Measurements from ENCODE around the gene ACAD11. TPM values are rescaled to one million over a fixed set of nuclear protein-coding genes. Genes with fewer than 3 reads are reported as not detected.

ACAD11 gene
- total RNA-seq, 1 experiment from 2014 or later = 15.4 TPM

DNA sequence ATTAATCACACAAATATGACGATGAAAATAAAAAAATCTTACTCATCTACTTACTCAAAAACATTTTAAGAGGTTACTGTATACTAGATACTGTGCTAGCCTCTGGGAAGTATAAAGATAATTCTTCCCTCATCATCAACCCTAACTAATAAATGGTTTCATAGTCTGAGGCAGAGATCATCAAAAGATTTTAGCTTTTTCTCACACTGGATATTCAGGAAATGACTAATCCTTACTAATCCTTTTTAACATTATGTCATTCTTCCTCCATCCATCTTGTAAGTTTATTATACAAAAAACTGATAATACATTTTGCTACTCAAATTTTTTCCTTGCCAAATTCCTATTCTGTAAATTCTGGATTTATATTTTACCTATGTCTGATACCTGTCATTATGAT is 29.7 kb downstream of the ACAD11 start:
- ATAC-seq = no peak
- Histone ChIP-seq H3K4me1 (ENCODE audit: control insufficient read depth, insufficient read depth, low read length) (no peaks in the 10 kb centered on the region), H3K27me3 (ENCODE audit: control insufficient read depth, insufficient read depth, low read length) (no peaks in the 10 kb centered on the region), H3K36me3 (ENCODE audit: control insufficient read depth, insufficient read depth, low read length) (no peaks in the 10 kb centered on the region; the same call in 1 of the 2 replicates), H3K4me3 (ENCODE audit: low read depth in 2 of 2, low read length in 2 of 2) (no peak overlapping the region), H3K27ac (ENCODE audit: low read length) (no peak overlapping the region), H3K9me3 (ENCODE audit: control insufficient read depth, insufficient read depth, low read depth, low read length) (no peaks in the 10 kb centered on the region)
- ChIA-PET POLR2A (no interaction called here), CTCF (no interaction called here)
- intact Hi-C loops (cut with micrococcal nuclease; ENCODE audit: unreplicated experiment) = no loop called here
- DNase-seq (ENCODE audit: low read depth, low spot score) = no peak
- in situ Hi-C loops (cut with HindIII; ENCODE audit: low pct_unique_long_range_greater_than_20kb, low sequenced_read_pairs) = no loop called here
- TF ChIP-seq POLR2AphosphoS5 (IDR thresholded peaks at IDR 0.05; ENCODE audit: low read depth, low read length) = no peak
- no peak for TF ChIP-seq TCF7L2 (IDR thresholded peaks at IDR 0.05; ENCODE audit: low read depth, low read length)
- TF ChIP-seq, protein P1, sequence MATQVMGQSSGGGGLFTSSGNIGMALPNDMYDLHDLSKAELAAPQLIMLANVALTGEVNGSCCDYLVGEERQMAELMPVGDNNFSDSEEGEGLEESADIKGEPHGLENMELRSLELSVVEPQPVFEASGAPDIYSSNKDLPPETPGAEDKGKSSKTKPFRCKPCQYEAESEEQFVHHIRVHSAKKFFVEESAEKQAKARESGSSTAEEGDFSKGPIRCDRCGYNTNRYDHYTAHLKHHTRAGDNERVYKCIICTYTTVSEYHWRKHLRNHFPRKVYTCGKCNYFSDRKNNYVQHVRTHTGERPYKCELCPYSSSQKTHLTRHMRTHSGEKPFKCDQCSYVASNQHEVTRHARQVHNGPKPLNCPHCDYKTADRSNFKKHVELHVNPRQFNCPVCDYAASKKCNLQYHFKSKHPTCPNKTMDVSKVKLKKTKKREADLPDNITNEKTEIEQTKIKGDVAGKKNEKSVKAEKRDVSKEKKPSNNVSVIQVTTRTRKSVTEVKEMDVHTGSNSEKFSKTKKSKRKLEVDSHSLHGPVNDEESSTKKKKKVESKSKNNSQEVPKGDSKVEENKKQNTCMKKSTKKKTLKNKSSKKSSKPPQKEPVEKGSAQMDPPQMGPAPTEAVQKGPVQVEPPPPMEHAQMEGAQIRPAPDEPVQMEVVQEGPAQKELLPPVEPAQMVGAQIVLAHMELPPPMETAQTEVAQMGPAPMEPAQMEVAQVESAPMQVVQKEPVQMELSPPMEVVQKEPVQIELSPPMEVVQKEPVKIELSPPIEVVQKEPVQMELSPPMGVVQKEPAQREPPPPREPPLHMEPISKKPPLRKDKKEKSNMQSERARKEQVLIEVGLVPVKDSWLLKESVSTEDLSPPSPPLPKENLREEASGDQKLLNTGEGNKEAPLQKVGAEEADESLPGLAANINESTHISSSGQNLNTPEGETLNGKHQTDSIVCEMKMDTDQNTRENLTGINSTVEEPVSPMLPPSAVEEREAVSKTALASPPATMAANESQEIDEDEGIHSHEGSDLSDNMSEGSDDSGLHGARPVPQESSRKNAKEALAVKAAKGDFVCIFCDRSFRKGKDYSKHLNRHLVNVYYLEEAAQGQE (IDR thresholded peaks at IDR 0.05; ENCODE audit: insufficient read depth in 1 of 2, low read depth in 2 of 2, low read length in 1 of 2) = no peak
- TF ChIP-seq SIN3A (IDR thresholded peaks at IDR 0.05; ENCODE audit: borderline replicate concordance, insufficient read depth, low read depth, low read length) = no peak
- TF ChIP-seq, protein P2, sequence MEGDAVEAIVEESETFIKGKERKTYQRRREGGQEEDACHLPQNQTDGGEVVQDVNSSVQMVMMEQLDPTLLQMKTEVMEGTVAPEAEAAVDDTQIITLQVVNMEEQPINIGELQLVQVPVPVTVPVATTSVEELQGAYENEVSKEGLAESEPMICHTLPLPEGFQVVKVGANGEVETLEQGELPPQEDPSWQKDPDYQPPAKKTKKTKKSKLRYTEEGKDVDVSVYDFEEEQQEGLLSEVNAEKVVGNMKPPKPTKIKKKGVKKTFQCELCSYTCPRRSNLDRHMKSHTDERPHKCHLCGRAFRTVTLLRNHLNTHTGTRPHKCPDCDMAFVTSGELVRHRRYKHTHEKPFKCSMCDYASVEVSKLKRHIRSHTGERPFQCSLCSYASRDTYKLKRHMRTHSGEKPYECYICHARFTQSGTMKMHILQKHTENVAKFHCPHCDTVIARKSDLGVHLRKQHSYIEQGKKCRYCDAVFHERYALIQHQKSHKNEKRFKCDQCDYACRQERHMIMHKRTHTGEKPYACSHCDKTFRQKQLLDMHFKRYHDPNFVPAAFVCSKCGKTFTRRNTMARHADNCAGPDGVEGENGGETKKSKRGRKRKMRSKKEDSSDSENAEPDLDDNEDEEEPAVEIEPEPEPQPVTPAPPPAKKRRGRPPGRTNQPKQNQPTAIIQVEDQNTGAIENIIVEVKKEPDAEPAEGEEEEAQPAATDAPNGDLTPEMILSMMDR (IDR thresholded peaks at IDR 0.05) = no peak
- no TSS peak for BruUV-seq (replicated peaks)

DNA sequence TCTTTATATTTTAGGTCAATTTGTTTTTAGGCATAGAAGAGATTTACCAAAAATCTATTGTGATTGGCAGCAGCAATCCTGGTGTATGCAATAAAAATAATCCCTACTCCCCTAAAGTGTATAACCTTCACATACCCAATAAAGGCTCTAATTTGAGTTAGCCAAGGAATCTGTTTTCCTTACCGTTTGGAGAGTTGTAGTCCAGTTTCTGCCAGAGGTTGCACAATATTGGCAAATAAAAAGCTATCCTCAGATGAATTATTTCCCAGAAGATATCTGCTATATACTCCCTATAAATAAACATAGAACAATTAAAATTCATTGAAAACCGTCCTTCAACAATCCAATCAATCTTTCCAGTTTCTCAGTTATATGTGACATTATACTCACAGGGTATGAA is 31.5 kb downstream of the ACAD11 start:
- intact Hi-C loops (cut with micrococcal nuclease; ENCODE audit: unreplicated experiment) (no loop called here), in situ Hi-C loops (cut with HindIII; ENCODE audit: low pct_unique_long_range_greater_than_20kb, low sequenced_read_pairs) (no loop called here)
- TF ChIP-seq, protein P2 (IDR thresholded peaks at IDR 0.05) = no peak
- TF ChIP-seq POLR2AphosphoS5 (IDR thresholded peaks at IDR 0.05; ENCODE audit: low read depth, low read length) (no peak), SIN3A (IDR thresholded peaks at IDR 0.05; ENCODE audit: borderline replicate concordance, insufficient read depth, low read depth, low read length) (no peak), TCF7L2 (IDR thresholded peaks at IDR 0.05; ENCODE audit: low read depth, low read length) (no peak)
- TF ChIP-seq, protein P1 (IDR thresholded peaks at IDR 0.05; ENCODE audit: insufficient read depth in 1 of 2, low read depth in 2 of 2, low read length in 1 of 2) = no peak
- DNase-seq (ENCODE audit: low read depth, low spot score) (no peak), ATAC-seq (no peak)
- Histone ChIP-seq H3K27me3 (ENCODE audit: control insufficient read depth, insufficient read depth, low read length) (no peaks in the 10 kb centered on the region), H3K27ac (ENCODE audit: low read length) (no peak overlapping the region), H3K4me3 (ENCODE audit: low read depth in 2 of 2, low read length in 2 of 2) (no peak overlapping the region), H3K4me1 (ENCODE audit: control insufficient read depth, insufficient read depth, low read length) (no peaks in the 10 kb centered on the region), H3K9me3 (ENCODE audit: control insufficient read depth, insufficient read depth, low read depth, low read length) (no peaks in the 10 kb centered on the region), H3K36me3 (ENCODE audit: control insufficient read depth, insufficient read depth, low read length) (no peaks in the 10 kb centered on the region; the same call in 1 of the 2 replicates)
- ChIA-PET CTCF (no interaction called here), POLR2A (no interaction called here)
- BruUV-seq (replicated peaks) = no TSS peak
